ENCODE measurements around the gene GPC6.

GRCh38 chr13:93775027-93775426 lies 548.4 kb downstream of the GPC6 start:
- TF ChIP-seq POLR2AphosphoS5 (IDR thresholded peaks at IDR 0.05) (no peak), EP300 (conservative IDR thresholded peaks at IDR 0.05; ENCODE audit: poor library complexity, severe bottlenecking) (no peak), EZH2 (IDR thresholded peaks at IDR 0.05; ENCODE audit: borderline replicate concordance, insufficient read depth, low read length, poor library complexity, severe bottlenecking) (no peak), TAF1 (IDR thresholded peaks at IDR 0.05; ENCODE audit: low read depth) (no peak)
- TF ChIP-seq, protein P1, sequence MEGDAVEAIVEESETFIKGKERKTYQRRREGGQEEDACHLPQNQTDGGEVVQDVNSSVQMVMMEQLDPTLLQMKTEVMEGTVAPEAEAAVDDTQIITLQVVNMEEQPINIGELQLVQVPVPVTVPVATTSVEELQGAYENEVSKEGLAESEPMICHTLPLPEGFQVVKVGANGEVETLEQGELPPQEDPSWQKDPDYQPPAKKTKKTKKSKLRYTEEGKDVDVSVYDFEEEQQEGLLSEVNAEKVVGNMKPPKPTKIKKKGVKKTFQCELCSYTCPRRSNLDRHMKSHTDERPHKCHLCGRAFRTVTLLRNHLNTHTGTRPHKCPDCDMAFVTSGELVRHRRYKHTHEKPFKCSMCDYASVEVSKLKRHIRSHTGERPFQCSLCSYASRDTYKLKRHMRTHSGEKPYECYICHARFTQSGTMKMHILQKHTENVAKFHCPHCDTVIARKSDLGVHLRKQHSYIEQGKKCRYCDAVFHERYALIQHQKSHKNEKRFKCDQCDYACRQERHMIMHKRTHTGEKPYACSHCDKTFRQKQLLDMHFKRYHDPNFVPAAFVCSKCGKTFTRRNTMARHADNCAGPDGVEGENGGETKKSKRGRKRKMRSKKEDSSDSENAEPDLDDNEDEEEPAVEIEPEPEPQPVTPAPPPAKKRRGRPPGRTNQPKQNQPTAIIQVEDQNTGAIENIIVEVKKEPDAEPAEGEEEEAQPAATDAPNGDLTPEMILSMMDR (IDR thresholded peaks at IDR 0.05; ENCODE audit: poor library complexity, severe bottlenecking), result no peak
- TF ChIP-seq, protein P2, sequence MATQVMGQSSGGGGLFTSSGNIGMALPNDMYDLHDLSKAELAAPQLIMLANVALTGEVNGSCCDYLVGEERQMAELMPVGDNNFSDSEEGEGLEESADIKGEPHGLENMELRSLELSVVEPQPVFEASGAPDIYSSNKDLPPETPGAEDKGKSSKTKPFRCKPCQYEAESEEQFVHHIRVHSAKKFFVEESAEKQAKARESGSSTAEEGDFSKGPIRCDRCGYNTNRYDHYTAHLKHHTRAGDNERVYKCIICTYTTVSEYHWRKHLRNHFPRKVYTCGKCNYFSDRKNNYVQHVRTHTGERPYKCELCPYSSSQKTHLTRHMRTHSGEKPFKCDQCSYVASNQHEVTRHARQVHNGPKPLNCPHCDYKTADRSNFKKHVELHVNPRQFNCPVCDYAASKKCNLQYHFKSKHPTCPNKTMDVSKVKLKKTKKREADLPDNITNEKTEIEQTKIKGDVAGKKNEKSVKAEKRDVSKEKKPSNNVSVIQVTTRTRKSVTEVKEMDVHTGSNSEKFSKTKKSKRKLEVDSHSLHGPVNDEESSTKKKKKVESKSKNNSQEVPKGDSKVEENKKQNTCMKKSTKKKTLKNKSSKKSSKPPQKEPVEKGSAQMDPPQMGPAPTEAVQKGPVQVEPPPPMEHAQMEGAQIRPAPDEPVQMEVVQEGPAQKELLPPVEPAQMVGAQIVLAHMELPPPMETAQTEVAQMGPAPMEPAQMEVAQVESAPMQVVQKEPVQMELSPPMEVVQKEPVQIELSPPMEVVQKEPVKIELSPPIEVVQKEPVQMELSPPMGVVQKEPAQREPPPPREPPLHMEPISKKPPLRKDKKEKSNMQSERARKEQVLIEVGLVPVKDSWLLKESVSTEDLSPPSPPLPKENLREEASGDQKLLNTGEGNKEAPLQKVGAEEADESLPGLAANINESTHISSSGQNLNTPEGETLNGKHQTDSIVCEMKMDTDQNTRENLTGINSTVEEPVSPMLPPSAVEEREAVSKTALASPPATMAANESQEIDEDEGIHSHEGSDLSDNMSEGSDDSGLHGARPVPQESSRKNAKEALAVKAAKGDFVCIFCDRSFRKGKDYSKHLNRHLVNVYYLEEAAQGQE (IDR thresholded peaks at IDR 0.05; ENCODE audit: borderline replicate concordance), result no peak

All from neural cell (in vitro differentiated cells).